ENCODE data around the gene KSR1.
A peak's percentile ranks its signal among the peaks of the same experiment; 100 is the strongest.
"Not testable (repeated sequence)": the region's sequence is repeated elsewhere in the genome, so short reads cannot be mapped to it uniquely, and the experiment has no call there.

The KSR1 gene

GRCh38 chr17:27455914-27456680 lies at the start of gene KSR1:
KSR1 (plus strand) TSS chr17:27456448; CDS start chr17:27456644, 196 bp downstream.
- peak; percentile 88 for DNase-seq (ENCODE audit: low read depth, low spot score)

- peak; percentile 27 for DNase-seq (ENCODE audit: low read depth, low spot score)
Observed at GRCh38 chr17:27407916-27408864, 48.1 kb upstream of the KSR1 start.

GRCh38 chr17:27408891-27409290 lies 47.4 kb upstream of the KSR1 start:
- no peak for DNase-seq (ENCODE audit: low read depth, low spot score)

DNA sequence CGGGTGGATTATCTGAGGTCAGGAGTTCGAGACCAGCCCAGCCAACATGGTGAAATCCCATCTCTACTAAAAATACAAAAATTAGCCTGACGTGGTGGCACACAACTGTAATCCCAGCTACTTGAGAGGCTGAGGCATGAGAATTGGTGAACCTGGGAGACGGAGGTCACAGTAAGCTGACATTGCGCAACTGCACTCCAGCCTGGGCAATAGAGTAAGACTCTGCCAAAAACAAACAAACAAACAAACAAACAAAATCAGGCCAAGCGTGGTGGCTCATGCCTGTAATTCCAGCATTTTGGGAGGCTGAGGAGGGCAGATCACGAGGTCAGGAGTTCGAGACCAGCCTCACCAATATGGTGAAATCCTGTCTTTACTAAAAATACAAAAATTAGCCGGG lies 44.1 kb upstream of the KSR1 start:
- not testable (repeated sequence) for DNase-seq (ENCODE audit: low read depth, low spot score)

- DNase-seq (ENCODE audit: low read depth, low spot score): no peak
Observed at GRCh38 chr17:27413315-27413714, 42.9 kb upstream of the KSR1 start.

- no peak for DNase-seq (ENCODE audit: low read depth, low spot score)
Observed at GRCh38 chr17:27413792-27414191, 42.5 kb upstream of the KSR1 start.

- DNase-seq (ENCODE audit: low read depth, low spot score): no peak
Observed at GRCh38 chr17:27414271-27414670, 42.0 kb upstream of the KSR1 start.

DNA sequence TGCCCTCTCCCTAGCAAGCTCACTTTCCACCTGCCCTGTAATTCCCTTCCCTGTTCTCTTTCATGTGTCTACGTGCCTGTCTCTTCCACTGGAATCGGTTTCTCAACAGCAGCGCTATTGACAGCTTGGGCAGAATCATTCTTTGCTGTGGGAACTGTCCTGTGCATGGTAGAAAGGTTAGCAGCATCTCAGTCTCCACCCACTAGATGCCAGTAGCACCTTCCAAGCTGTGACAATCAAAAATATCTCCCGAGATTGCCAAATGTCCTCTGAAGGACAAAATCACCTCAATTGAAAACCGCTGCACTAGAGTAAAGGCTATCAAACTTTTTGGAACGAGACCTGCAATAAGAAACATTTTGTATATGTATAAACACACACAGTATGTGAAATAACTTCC lies 41.6 kb upstream of the KSR1 start:
- DNase-seq (ENCODE audit: low read depth, low spot score): no peak

DNA sequence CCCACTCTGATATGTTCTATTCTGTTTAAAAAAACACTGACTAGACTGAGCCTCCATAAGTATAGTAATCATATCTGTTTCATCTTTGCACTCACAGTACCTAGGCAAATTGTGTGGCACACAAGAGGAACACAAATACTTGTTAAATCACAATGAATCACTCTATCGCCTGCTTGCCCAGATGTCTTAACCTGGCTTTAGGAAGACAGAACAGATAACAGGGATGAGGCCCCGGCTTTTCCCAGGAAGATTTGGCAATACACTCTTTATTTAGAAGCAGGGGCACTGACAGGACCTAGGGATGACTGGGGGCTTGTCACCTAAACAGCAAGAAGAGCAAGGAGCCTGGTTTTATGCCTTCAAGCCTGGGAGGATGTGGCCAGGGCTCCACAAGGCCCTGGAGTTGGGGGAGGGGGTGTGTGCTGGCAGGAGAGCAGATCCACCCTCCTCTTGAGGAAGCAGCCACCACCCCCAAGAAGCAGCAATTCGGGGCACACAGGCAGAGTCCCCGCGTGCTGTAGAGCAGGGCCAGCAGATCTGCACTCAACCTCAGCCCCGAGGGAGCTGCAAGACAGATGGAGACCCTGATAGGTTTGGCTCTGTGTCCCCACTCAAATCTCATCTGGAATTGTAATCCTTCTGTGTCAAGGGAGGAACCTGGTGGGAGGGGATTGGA lies 41.0 kb upstream of the KSR1 start:
- DNase-seq (ENCODE audit: low read depth, low spot score): no peak

DNA sequence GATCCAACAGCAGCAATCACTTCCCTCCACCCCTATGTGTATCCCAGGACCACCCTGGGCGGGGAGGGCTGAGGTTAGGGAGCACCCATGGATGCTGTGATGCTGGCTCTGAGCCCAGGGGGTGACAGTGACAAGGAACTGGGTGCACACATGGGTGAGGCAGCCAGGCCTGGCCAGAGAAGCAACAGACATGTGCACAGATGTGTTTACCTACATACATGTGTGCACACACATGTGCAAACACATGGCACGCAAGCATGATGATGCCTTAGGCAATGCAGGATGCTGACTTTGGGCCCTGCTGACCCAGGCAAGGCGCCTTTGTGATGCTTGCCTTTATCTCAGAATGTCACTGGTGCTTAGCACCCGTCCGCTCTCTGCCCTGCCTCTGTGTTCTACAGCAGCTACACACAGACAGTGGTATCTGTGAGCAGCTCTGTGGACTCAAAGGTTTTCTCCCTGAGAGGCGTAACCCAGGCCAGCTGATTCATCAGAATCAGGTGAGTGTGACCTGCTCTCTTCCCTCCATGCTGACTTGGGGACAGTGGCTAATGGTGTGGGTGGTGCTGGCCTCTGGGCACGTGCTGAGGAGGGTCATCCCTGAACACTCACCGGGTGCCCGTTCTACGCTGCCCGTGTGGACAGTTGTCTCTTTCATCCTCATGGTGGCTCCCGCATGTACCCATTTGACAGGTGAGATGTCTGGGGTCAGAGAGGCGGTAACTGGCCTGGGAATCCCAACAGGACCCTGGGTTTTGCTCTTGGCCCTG lies 38.5 kb upstream of the KSR1 start:
- DNase-seq (ENCODE audit: low read depth, low spot score): no peak

- no peak for DNase-seq (ENCODE audit: low read depth, low spot score)
Observed at GRCh38 chr17:27418366-27418615, 38.0 kb upstream of the KSR1 start.

- DNase-seq (ENCODE audit: low read depth, low spot score): no peak
Observed at GRCh38 chr17:27419156-27419555, 37.1 kb upstream of the KSR1 start.

GRCh38 chr17:27420211-27420950 lies 35.9 kb upstream of the KSR1 start:
- DNase-seq (ENCODE audit: low read depth, low spot score): no peak

GRCh38 chr17:27421111-27421510 lies 35.1 kb upstream of the KSR1 start:
- no peak for DNase-seq (ENCODE audit: low read depth, low spot score)

DNA sequence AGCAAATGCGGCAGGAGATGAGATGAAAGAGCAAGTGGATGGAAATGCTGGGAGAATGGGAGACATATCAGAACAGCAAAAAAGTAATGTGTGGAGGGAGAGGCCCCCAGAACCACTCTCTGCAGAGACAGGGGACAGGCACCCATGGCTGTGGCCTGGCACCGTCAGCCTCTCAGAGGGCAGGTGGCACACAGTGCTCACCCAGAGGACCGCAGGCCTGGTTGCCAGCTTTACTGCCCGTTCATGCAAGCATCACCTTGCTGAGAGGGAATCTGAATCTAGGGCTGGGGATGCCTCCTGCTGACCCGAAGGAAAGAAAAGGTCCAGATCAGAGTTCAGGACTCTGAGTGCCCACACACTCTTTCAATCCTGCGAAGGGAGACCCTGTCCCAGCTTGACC lies 34.6 kb upstream of the KSR1 start:
- not testable (repeated sequence) for DNase-seq (ENCODE audit: low read depth, low spot score)

- DNase-seq (ENCODE audit: low read depth, low spot score): no peak
Observed at GRCh38 chr17:27422601-27423000, 33.6 kb upstream of the KSR1 start.

GRCh38 chr17:27423651-27424050 lies 32.6 kb upstream of the KSR1 start:
- DNase-seq (ENCODE audit: low read depth, low spot score): no peak

DNA sequence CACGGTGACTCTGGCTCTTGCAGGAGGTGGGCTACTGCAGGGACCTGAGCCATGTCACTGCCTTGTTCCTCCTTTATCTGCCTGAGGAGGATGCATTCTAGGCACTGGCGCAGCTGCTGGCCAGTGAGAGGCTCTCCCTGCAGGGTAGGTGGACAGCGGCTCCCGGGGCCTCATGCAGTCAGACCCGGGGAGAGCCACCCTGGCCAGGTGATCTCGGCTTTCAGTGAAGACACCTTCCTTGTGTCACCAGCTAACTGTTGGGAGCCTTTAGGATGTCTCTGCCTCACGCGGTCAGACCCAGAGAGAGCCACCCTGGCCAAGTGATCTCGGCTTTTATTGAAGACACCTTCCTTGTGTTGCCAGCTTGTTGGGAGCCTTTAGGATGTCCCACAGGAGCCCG lies 31.7 kb upstream of the KSR1 start:
- DNase-seq (ENCODE audit: low read depth, low spot score): no peak

- no peak for DNase-seq (ENCODE audit: low read depth, low spot score)
Observed at GRCh38 chr17:27424941-27425340, 31.3 kb upstream of the KSR1 start.

DNA sequence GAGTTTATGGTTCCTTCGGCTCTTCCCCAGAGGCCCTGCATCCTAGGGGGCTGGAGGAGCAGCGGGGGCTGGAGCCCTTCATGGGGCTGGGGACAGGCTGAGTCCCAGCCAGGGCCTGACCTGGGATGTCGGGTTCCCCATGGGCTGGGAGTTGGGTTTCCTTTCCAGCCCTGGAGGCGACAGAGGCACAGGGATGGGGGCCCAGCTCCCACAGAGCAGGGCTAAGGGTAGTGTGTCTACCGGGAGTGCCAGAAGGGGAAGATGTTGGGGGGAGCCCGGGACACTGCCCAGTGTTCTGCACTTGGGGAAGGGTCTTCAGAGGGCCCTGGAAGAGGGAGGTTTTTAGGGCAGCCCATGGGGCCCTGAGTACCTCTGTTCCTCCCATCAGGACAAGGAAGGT lies 30.7 kb upstream of the KSR1 start:
- not testable (repeated sequence) for DNase-seq (ENCODE audit: low read depth, low spot score)

- no peak for DNase-seq (ENCODE audit: low read depth, low spot score)
Observed at GRCh38 chr17:27425991-27426390, 30.3 kb upstream of the KSR1 start.

Data from ELF-1 (cell line).